SIG-M5 treated with dmso at 0.1 percent for 504 hours (cell line): ENCODE measurements around the gene TCEAL7.
A peak's percentile ranks its signal among the peaks of the same experiment; 100 is the strongest.
"Not testable (repeated sequence)": the region's sequence is repeated elsewhere in the genome, so short reads cannot be mapped to it uniquely, and the experiment has no call there.

ENCODE experiments used
- DNase-seq: peaks from one replicate; lab custom pipeline; 2025; ENCODE audit not compliant: unreplicated experiment; lab: John Stamatoyannopoulos, UW

TCEAL7 gene

GRCh38 chrX:103329991-103330390 is at the start of gene TCEAL7:
TSS of gene TCEAL7 (plus strand) at chrX:103330239. CDS start at chrX:103331404, 1,165 bp downstream.
- no peak for DNase-seq

GRCh38 chrX:103293118-103293517 is 36.9 kb upstream of the TCEAL7 start:
- DNase-seq, result no peak

GRCh38 chrX:103304705-103305104 is 25.3 kb upstream of the TCEAL7 start:
- no peak for DNase-seq

- DNase-seq, result not testable (repeated sequence)
Measured at GRCh38 chrX:103305666-103306065, 24.4 kb upstream of the TCEAL7 start.

GRCh38 chrX:103309860-103310554 is 20.0 kb upstream of the TCEAL7 start:
- no peak for DNase-seq

- peak; percentile 9 for DNase-seq
Measured at GRCh38 chrX:103310555-103311398, 19.3 kb upstream of the TCEAL7 start, which contains the start of gene BEX2. TSS of gene BEX2 (minus strand) at chrX:103310990. CDS start at chrX:103309976, 1,014 bp downstream.

GRCh38 chrX:103311399-103311780 is 18.6 kb upstream of the TCEAL7 start:
- DNase-seq, result no peak

GRCh38 chrX:103330681-103331288 is 746 bp downstream of the TCEAL7 start:
- DNase-seq, result no peak

GRCh38 chrX:103338663-103339062 is 8.6 kb downstream of the TCEAL7 start:
- DNase-seq, result no peak

- peak; percentile 24 for DNase-seq
Measured at GRCh38 chrX:103343105-103343504, 13.1 kb downstream of the TCEAL7 start.

GRCh38 chrX:103344606-103345005 is 14.6 kb downstream of the TCEAL7 start:
- no peak for DNase-seq

- DNase-seq, result no peak
Measured at GRCh38 chrX:103347682-103348397, 17.8 kb downstream of the TCEAL7 start.

- no peak for DNase-seq
Measured at GRCh38 chrX:103356130-103356798, 26.2 kb downstream of the TCEAL7 start, which contains the start of gene TCEAL9. TSS of gene TCEAL9 (plus strand) at chrX:103356506. CDS start at chrX:103357685, 1,179 bp downstream.

GRCh38 chrX:103356858-103357257 is 26.8 kb downstream of the TCEAL7 start:
- no peak for DNase-seq

GRCh38 chrX:103357871-103358270 is 27.8 kb downstream of the TCEAL7 start:
- DNase-seq, result no peak

GRCh38 chrX:103359605-103360004 is 29.6 kb downstream of the TCEAL7 start:
- not testable (repeated sequence) for DNase-seq

- no peak for DNase-seq
Measured at GRCh38 chrX:103360092-103360491, 30.1 kb downstream of the TCEAL7 start.

- no peak for DNase-seq
Measured at GRCh38 chrX:103360916-103361315, 30.9 kb downstream of the TCEAL7 start.

- DNase-seq, result no peak
Measured at GRCh38 chrX:103361798-103362197, 31.8 kb downstream of the TCEAL7 start.

GRCh38 chrX:103362474-103362873 is 32.4 kb downstream of the TCEAL7 start:
- DNase-seq, result no peak
